Naive thymus-derived CD4-positive, alpha-beta T cell (primary cell): ENCODE results near the gene SUB1. TPM values are rescaled to one million over a fixed set of nuclear protein-coding genes. Genes with fewer than 3 reads are reported as not detected.

Experiments used
- ATAC-seq: fragments of 150-1000 bp; cut with Tn5 transposase; 2 replicates; pipeline ENCODE4 v1.10.0; 2021; ENCODE audit warnings: mild to moderate bottlenecking, moderate library complexity
- CTCF ChIA-PET: fragments of 350-600 bp; sonication (Branson Sonifier 250); formaldehyde crosslinking; loops from one replicate; lab custom pipeline; 2021; ENCODE audit warnings: antibody characterized with exemption; lab: Charles Lee
- POLR2A ChIA-PET: fragments of 350-600 bp; sonication (Branson Sonifier 250); formaldehyde crosslinking; loops from one replicate; lab custom pipeline; 2021; ENCODE audit warnings: antibody characterized with exemption, inconsistent platforms; lab: Charles Lee
- DNase-seq, 9 donors: peaks; one replicate each; pipeline versions ENCODE4 v3.0.0 to v3.0.0-alpha.2; 2020 to 2022; ENCODE audit warnings: mixed read lengths in 1 of 9
- H3K27ac ChIP-seq: one replicate; pipeline ENCODE4 v1.7.0; 2013; ENCODE audit warnings: mild to moderate bottlenecking, low read depth, low read length, moderate library complexity
- H3K27me3 ChIP-seq, 2 donors: one replicate each; pipeline ENCODE4 v1.7.0; 2013; ENCODE audit warnings: low read length in 2 of 2, mild to moderate bottlenecking in 2 of 2, moderate library complexity in 2 of 2; ENCODE audit not compliant: control insufficient read depth in 2 of 2, insufficient read depth in 2 of 2
- H3K36me3 ChIP-seq, 3 experiments: 1 replicate in 2 of 3; 2 replicates in 1 of 3; pipeline ENCODE4 v1.7.0; 2013; ENCODE audit warnings: low read length in 3 of 3, mild to moderate bottlenecking in 3 of 3, moderate library complexity in 1 of 3; ENCODE audit not compliant: insufficient read depth in 3 of 3, control insufficient read depth in 2 of 3
- H3K4me1 ChIP-seq, 2 donors: one replicate each; pipeline ENCODE4 v1.7.0; 2013; ENCODE audit warnings: low read length in 2 of 2, mild to moderate bottlenecking in 2 of 2, moderate library complexity in 1 of 2; ENCODE audit not compliant: control insufficient read depth in 2 of 2, insufficient read depth in 2 of 2
- H3K4me3 ChIP-seq: 2 replicates; pipeline ENCODE4 v1.7.0; 2013; ENCODE audit warnings: mild to moderate bottlenecking, low read length
- H3K9me3 ChIP-seq, 3 experiments: 1 replicate in 2 of 3; 2 replicates in 1 of 3; pipeline ENCODE4 v1.7.0; 2013; ENCODE audit warnings: low read length in 3 of 3; ENCODE audit not compliant: control insufficient read depth in 2 of 3
- H3K27ac Mint-ChIP-seq, 9 donors: one replicate each; pipeline ENCODE4 v1.8.0; 2020 to 2022; ENCODE audit warnings: mixed read lengths in 9 of 9, mild to moderate bottlenecking in 8 of 9, moderate library complexity in 5 of 9, inconsistent platforms in 2 of 9
- H3K27me3 Mint-ChIP-seq, 5 donors: one replicate each; pipeline ENCODE4 v1.8.0; 2021 to 2022; ENCODE audit warnings: mixed read lengths in 5 of 5, mild to moderate bottlenecking in 1 of 5
- H3K36me3 Mint-ChIP-seq, 5 donors: one replicate each; pipeline ENCODE4 v1.8.0; 2020 to 2022; ENCODE audit warnings: mixed read lengths in 5 of 5, mild to moderate bottlenecking in 3 of 5, inconsistent platforms in 1 of 5
- H3K4me1 Mint-ChIP-seq, 7 donors: one replicate each; pipeline ENCODE4 v1.8.0; 2020 to 2022; ENCODE audit warnings: mixed read lengths in 7 of 7, mild to moderate bottlenecking in 3 of 7, inconsistent platforms in 1 of 7
- H3K4me3 Mint-ChIP-seq, 10 donors: one replicate each; pipeline ENCODE4 v1.8.0; 2020 to 2022; ENCODE audit warnings: mild to moderate bottlenecking in 10 of 10, mixed read lengths in 10 of 10, moderate library complexity in 6 of 10, inconsistent platforms in 2 of 10
- H3K9me3 Mint-ChIP-seq, 11 donors: one replicate each; pipeline ENCODE4 v1.8.0; 2020 to 2022; ENCODE audit warnings: mixed read lengths in 11 of 11, mild to moderate bottlenecking in 4 of 11, inconsistent platforms in 1 of 11, moderate library complexity in 1 of 11
- intact Hi-C, 2 donors: fragments of 100-400 bp; cut with micrococcal nuclease; formaldehyde crosslinking; loops; one replicate each; pipeline ENCODE4 v1.15.1; 2023
- polyA plus RNA-seq, 2 donors: library from polyadenylated mRNA; unstranded; fragments of 300-500 nt; fragmentation: Illumina TruSeq; gene quantifications; one replicate each; pipeline ENCODE4 v1.2.3, GENCODE V29; 2021
- total RNA-seq, 6 experiments: library from RNA in 5 of 6; stranded (reverse) in 5 of 6; gene quantifications; 1 replicate in 5 of 6; 2 replicates in 1 of 6; pipeline ENCODE4 v1.2.3 and lab custom pipeline; 2021 to 2026

Gene SUB1
- total and polyA plus RNA-seq, 7 experiments from 2014 or later = 187 to 571 (median 304) TPM

GRCh38 chr5:32584646-32585045, 711 bp upstream of the SUB1 start:
- Mint-ChIP-seq H3K4me1 (peaks cover 47 to 72% (median 63%) of the 10 kb centered on the region in 7 donors), H3K9me3 (peaks cover 0 to 4% (median 0%) of the 10 kb centered on the region in 11 donors), H3K27ac (peak overlapping the region; percentile 72 to 99 (median 97)), H3K36me3 (peaks cover 0 to 19% (median 4%) of the 10 kb centered on the region in 5 donors), H3K27me3 (peaks cover 0 to 2% (median 0%) of the 10 kb centered on the region in 5 donors), H3K4me3 (peak overlapping the region in 9 of 10 donors; percentile 92 to 100 (median 97))
- no peaks in the 10 kb centered on the region for H3K27me3 ChIP-seq
- H3K4me1 ChIP-seq = peaks cover 24 to 36% of the 10 kb centered on the region in 2 donors
- DNase-seq = no peak
- no peaks in the 10 kb centered on the region for H3K9me3 ChIP-seq
- POLR2A ChIA-PET = interaction anchor here (0.6 to 1.7 kb wide), 14 partner anchors 9 to 411 kb away, joined by 3 to 11 read pairs (median 3); partner anchors contain the start of genes GOLPH3 and ZFR
- peak overlapping the region; percentile 100 for H3K27ac ChIP-seq
- intact Hi-C loops = loop anchor here (1.0 to 10.0 kb wide), 8 partner anchors 52 to 1052 kb away; partner anchors contain the start of genes TARS1 (in 2 of the 2), ZFR (in 2 of the 2), C5orf22 (in 1 of the 2) and DROSHA (in 1 of the 2)
- no peak for ATAC-seq
- peaks cover 0 to 14% (median 0%) of the 10 kb centered on the region in 3 experiments for H3K36me3 ChIP-seq
- CTCF ChIA-PET = interaction anchor here (0.6 to 1.6 kb wide), 3 partner anchors 54 to 186 kb away, joined by 3 to 7 read pairs (median 3); no protein-coding TSS in a partner anchor
- peak overlapping the region; percentile 94 for H3K4me3 ChIP-seq

- Histone ChIP-seq H3K4me3 (peak overlapping the region; percentile 94), H3K27me3 (no peaks in the 10 kb centered on the region), H3K36me3 (peaks cover 0 to 14% (median 0%) of the 10 kb centered on the region in 3 experiments), H3K9me3 (no peaks in the 10 kb centered on the region), H3K27ac (peak overlapping the region; percentile 100), H3K4me1 (peaks cover 24 to 36% of the 10 kb centered on the region in 2 donors)
- H3K9me3 Mint-ChIP-seq = peaks cover 0 to 4% (median 0%) of the 10 kb centered on the region in 11 donors
- DNase-seq (no peak), ATAC-seq (no peak)
- intact Hi-C loops = loop anchor here (1.0 to 10.0 kb wide), 8 partner anchors 53 to 1053 kb away; partner anchors contain the start of genes TARS1 (in 2 of the 2), ZFR (in 2 of the 2), C5orf22 (in 1 of the 2) and DROSHA (in 1 of the 2)
- peaks cover 0 to 2% (median 0%) of the 10 kb centered on the region in 5 donors for H3K27me3 Mint-ChIP-seq
- H3K4me1 Mint-ChIP-seq = peaks cover 47 to 74% (median 66%) of the 10 kb centered on the region in 7 donors
- CTCF ChIA-PET = interaction anchor here (0.6 to 1.0 kb wide), 2 partner anchors 55 to 187 kb away, joined by 3 read pairs; no protein-coding TSS in a partner anchor
- H3K36me3 Mint-ChIP-seq = peaks cover 0 to 18% (median 5%) of the 10 kb centered on the region in 5 donors
- peak overlapping the region; percentile 92 to 100 (median 98) for H3K4me3 Mint-ChIP-seq
- POLR2A ChIA-PET = interaction anchor here (0.6 to 1.7 kb wide), 14 partner anchors 9 to 412 kb away, joined by 3 to 11 read pairs (median 3); partner anchors contain the start of genes GOLPH3 and ZFR
- H3K27ac Mint-ChIP-seq = peak overlapping the region; percentile 87 to 99 (median 98)
Observed at GRCh38 chr5:32585122-32585445, 273 bp upstream of the SUB1 start.

GRCh38 chr5:32586276-32586599, 881 bp downstream of the SUB1 start:
- Histone ChIP-seq H3K36me3 (peaks cover 0 to 16% (median 2%) of the 10 kb centered on the region in 3 experiments), H3K9me3 (no peaks in the 10 kb centered on the region), H3K27ac (peak overlapping the region; percentile 100), H3K4me1 (peaks cover 24 to 41% of the 10 kb centered on the region in 2 donors), H3K4me3 (peak overlapping the region; percentile 94), H3K27me3 (no peaks in the 10 kb centered on the region)
- Mint-ChIP-seq H3K4me1 (peaks cover 41 to 74% (median 65%) of the 10 kb centered on the region in 7 donors), H3K36me3 (peaks cover 0 to 12% (median 9%) of the 10 kb centered on the region in 5 donors), H3K4me3 (peak overlapping the region; percentile 92 to 100 (median 98)), H3K27ac (peak overlapping the region; percentile 87 to 99 (median 98)), H3K27me3 (peaks cover 0 to 2% (median 0%) of the 10 kb centered on the region in 5 donors), H3K9me3 (peaks cover 0 to 4% (median 0%) of the 10 kb centered on the region in 11 donors)
- intact Hi-C loops = loop anchor here (1.0 to 10.0 kb wide), 4 partner anchors 44 to 859 kb away; partner anchors contain the start of genes TARS1 (in 2 of the 2) and GOLPH3 (in 1 of the 2)
- ATAC-seq (no peak), DNase-seq (no peak)
- ChIA-PET CTCF (interaction anchor here (0.6 to 1.5 kb wide), 3 partner anchors 87 to 97 kb away, joined by 3 to 9 read pairs (median 3); no protein-coding TSS in a partner anchor), POLR2A (interaction anchor here (0.6 to 1.3 kb wide), 6 partner anchors 10 to 412 kb away, joined by 3 to 4 read pairs (median 4); partner anchors contain the start of gene GOLPH3)

- Histone ChIP-seq H3K36me3 (peaks cover under 1 to 25% (median 11%) of the 10 kb centered on the region in 3 experiments), H3K27ac (peak overlapping the region; percentile 100), H3K4me1 (peaks cover 24 to 41% of the 10 kb centered on the region in 2 donors), H3K9me3 (no peaks in the 10 kb centered on the region), H3K27me3 (no peaks in the 10 kb centered on the region), H3K4me3 (peak overlapping the region; percentile 94)
- H3K4me3 Mint-ChIP-seq = peak overlapping the region; percentile 92 to 100 (median 98)
- POLR2A ChIA-PET = interaction anchor here (0.7 to 1.1 kb wide), 4 partner anchors 60 to 144 kb away, joined by 3 to 4 read pairs (median 4); no protein-coding TSS in a partner anchor
- H3K27ac Mint-ChIP-seq = peak overlapping the region in 8 of 9 donors; percentile 28 to 99 (median 97)
- peaks cover 0 to 2% (median 0%) of the 10 kb centered on the region in 5 donors for H3K27me3 Mint-ChIP-seq
- DNase-seq (no peak), ATAC-seq (no peak)
- peaks cover 0 to 5% (median 0%) of the 10 kb centered on the region in 11 donors for H3K9me3 Mint-ChIP-seq
- CTCF ChIA-PET = interaction anchor here (0.6 to 4.0 kb wide), 4 partner anchors 88 to 98 kb away, joined by 3 to 153 read pairs (median 6); no protein-coding TSS in a partner anchor
- peaks cover 3 to 18% (median 13%) of the 10 kb centered on the region in 5 donors for H3K36me3 Mint-ChIP-seq
- intact Hi-C loops = loop anchor here (5.0 to 10.0 kb wide), 2 partner anchors 855 to 858 kb away; partner anchors contain the start of gene TARS1 (in 2 of the 2)
- peaks cover 45 to 83% (median 68%) of the 10 kb centered on the region in 7 donors for H3K4me1 Mint-ChIP-seq
Observed at GRCh38 chr5:32587067-32587551, 1.8 kb downstream of the SUB1 start.

GRCh38 chr5:32589416-32589815, 4.1 kb downstream of the SUB1 start:
- Mint-ChIP-seq H3K4me1 (peaks cover 52 to 85% (median 73%) of the 10 kb centered on the region in 7 donors), H3K36me3 (peaks cover 9 to 35% (median 24%) of the 10 kb centered on the region in 5 donors), H3K27me3 (peaks cover 0 to 2% (median 0%) of the 10 kb centered on the region in 5 donors), H3K4me3 (peak overlapping the region in 2 of 10 donors; percentile 18 to 29), H3K27ac (peak overlapping the region in 4 of 9 donors; percentile 13 to 87 (median 18)), H3K9me3 (peaks cover 0 to 7% (median 0%) of the 10 kb centered on the region in 11 donors)
- DNase-seq (no peak), ATAC-seq (no peak)
- POLR2A ChIA-PET = interaction anchor here (1.0 to 3.0 kb wide), 5 partner anchors 58 to 415 kb away, joined by 3 to 30 read pairs (median 8); partner anchors contain the start of gene GOLPH3
- Histone ChIP-seq H3K36me3 (peaks cover 5 to 46% (median 17%) of the 10 kb centered on the region in 3 experiments), H3K9me3 (no peaks in the 10 kb centered on the region), H3K4me3 (no peak overlapping the region), H3K27ac (no peak overlapping the region), H3K4me1 (peaks cover 31 to 32% of the 10 kb centered on the region in 2 donors), H3K27me3 (no peaks in the 10 kb centered on the region)
- intact Hi-C loops = loop anchor here (5.0 to 10.0 kb wide), 2 partner anchors 853 to 855 kb away; partner anchors contain the start of gene TARS1 (in 2 of the 2)
- CTCF ChIA-PET = interaction anchor here (0.6 to 4.0 kb wide), 20 partner anchors 23 to 357 kb away, joined by 3 to 153 read pairs (median 5); partner anchors contain the start of gene ZFR
